ENCODE measurements around the gene SSX2IP. TPM values are rescaled to one million over a fixed set of nuclear protein-coding genes. Genes with fewer than 3 reads are reported as not detected.

Gene SSX2IP
- total RNA-seq, 2 experiments from 2014 or later: 9.4 to 12.3 TPM

DNA sequence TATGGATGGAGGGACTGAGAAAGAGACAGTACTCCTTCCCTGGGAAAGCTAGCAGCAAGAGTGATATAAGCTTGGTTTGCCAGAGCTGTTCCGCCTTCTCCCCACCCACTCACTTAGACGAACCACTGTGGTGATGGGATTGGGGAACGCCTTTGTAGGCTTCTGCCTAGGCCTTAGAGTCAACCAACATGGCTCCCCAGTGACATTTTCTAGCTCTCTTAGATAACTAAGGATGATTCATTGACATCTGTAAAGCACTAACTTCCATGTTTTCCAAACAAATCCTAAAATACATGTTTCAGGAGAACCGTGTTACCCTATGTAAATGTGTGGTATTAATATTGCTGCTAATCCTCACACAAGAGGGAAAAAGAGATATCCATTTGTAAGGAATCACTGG lies 21.6 kb upstream of the SSX2IP start:
- ChIA-PET POLR2A (no interaction called here), CTCF (interaction anchor here (1.1 kb wide), 1 partner anchor 23 kb away, joined by 3 read pairs; no protein-coding TSS in a partner anchor)

DNA sequence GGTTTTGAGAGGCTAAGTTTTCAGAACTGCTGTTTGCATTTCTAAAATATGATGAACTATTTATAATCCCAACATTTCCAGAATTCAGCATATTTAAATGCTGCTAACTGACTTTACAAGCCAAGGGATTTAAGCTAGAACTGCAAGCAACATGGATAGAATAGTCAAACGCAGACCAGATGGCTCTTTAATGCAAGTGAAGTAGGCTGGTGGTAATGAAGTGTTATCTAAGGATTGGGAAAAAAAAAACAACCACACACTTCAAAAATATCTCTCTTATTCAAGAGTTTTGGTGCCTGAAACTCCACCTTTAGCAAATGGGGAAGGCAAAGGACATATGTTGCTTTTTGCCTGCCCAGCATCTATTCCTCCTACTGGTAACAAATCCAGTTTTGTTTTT lies 20.9 kb upstream of the SSX2IP start:
- POLR2A ChIA-PET: no interaction called here
- CTCF ChIA-PET: interaction anchor here (1.1 kb wide), 1 partner anchor 22 kb away, joined by 3 read pairs; no protein-coding TSS in a partner anchor

DNA sequence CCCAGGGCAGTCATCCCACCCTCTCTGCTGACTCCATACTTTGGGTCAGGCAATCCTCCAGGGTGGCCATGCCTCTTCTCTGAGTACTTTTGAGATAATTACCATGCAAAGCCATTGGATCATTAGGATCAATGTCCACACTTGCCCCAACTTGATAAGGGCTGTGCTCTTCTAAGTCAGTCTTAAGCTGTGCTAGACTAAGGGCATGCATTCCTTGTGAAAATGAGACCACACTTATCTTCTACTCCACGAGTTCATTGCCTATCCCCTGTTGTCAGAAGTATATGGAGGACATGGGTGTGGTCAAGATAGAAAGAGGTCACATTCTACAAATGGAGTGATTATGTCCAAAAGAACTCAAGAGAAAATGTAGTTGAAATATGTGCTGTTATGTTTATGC lies 18.9 kb upstream of the SSX2IP start:
- ChIA-PET CTCF (no interaction called here), POLR2A (no interaction called here)

DNA sequence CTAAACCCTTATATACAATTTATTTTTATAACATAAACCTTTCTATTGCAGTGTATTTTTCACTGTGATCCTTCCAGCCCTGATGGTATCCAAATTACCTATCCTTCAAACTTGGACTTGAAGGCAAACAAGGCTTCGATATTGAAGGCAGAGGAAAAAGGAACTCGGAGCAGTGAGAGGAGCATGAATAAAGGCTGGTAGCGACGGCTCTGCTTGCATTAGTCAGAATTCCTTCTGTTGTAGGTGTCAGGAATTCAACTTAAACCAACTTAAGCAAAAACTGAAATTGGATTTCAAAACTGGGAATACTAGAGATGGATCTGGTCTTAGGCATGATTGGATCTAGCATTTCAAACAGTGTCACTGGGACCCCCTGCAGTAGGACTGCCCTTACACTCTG lies 17.8 kb upstream of the SSX2IP start:
- ChIA-PET POLR2A (no interaction called here), CTCF (no interaction called here)

DNA sequence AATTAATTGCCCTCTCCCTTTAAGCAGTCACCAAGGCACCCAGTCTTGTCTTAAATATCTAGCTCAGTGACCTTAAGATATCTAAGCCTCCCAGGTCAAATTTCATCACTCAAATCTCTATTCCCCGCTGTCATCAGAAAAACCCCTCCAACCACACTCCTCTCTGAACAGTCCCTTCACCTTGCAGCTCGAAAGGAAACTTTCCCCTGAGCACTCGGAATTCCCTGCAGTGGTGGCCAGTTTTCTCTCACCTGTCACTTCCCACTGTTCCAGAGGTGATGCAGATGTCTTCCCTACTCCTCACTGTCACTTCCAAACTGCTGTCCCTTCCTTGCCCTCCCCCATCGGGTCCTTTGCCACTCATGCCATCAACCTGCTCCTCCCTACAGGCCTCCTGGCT lies 15.3 kb upstream of the SSX2IP start:
- ChIA-PET CTCF (no interaction called here), POLR2A (no interaction called here)

DNA sequence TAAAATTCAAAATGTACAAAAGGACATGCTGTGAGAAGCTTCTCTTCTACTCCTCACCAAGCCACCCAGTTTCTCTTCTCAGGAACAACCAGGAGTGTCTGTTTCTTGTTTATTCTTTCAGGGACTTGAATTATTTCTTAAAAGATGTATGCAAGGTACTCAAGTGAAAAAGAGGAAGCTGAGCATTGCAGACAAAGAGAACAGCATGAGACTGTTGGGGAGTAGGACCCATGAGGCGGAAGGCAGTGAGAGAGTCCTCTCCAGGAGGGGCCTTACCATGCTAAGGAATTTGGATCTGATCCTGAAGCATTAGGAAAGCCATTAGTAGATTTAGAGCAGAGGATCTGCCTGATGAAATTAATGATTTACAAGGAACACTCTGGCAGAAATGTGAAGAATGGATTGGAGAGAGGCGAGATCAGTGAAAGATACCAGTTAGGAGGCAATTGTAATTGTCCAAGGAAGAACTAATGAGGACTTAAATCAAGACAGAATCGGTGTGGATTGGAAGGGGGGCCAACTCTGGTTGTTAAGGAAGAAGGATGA lies 14.7 kb upstream of the SSX2IP start:
- ChIA-PET CTCF (no interaction called here), POLR2A (no interaction called here)

DNA sequence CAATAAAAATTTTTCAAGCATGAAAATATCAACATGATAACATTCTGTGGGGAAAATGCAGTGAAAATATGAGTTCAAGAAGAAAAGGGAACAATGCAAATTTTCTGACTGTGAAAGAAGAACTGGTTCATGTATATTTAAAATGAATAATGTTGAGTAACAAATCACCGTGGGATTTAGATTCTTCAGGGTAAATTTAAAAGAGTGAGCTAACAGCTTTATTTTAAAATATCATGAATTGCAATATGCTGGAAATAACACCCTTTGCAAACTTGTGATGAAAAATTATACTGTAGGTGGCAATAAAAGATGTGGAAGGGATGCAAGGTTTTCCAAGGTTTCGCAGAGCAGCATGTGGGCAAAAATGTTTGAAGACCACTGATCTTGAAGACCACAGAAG lies 13.2 kb upstream of the SSX2IP start:
- ChIA-PET CTCF (no interaction called here), POLR2A (no interaction called here)

DNA sequence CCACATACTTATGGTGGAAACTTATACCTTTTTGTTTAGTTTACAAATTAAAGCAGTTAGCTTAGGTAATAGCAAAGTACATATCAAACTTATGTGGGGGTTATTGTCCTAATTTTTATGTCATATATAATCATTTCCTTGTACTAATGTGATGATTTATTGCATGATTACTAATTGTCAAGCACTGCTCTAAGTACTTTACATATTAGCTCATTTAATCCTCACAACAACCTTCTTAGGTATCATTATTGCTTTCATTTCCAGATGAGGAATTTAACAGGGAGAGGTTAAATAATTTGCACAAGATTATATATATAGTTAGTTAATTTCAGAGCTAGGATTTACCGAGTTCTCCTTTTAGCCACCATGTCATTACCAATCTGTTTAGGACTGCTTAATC lies 11.9 kb upstream of the SSX2IP start:
- POLR2A ChIA-PET: no interaction called here
- CTCF ChIA-PET: no interaction called here

DNA sequence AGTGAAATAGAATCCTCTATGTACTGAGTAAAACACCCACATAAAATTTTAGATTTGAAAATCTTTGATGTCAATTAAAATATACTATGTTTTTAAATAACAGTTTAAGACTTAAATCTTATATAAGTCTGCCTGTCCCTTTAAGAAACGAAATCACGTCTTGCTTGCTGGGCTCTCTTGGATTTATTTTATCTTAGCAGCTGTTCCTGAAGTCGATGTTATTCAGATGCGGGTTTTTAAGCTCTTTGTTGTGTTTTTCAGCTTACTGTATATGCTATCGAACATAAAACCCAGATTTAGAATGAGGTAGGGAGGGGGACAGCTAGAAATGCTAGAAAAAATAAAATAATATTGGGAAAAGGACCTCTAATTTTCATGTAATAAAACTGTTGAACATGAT lies 11.1 kb upstream of the SSX2IP start:
- ChIA-PET POLR2A (no interaction called here), CTCF (no interaction called here)

DNA sequence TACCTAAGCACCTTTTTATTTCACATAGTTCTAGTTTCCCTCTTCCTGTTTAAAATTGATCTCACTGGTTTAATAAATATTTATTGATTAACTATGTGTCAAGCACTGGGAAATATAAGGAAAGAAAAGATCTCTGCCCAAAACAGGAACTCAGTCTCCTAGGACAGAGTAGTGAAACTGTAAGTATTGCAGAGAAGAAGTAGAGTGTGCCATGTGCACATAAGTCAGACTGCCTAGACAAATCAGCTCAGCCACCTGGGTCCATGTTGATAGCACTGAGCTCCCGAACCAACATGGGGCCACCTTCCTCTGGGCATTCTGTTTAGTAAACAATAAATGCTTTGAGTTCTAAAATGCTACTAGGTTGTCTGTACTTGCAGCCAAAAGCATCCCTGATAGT lies 9.8 kb upstream of the SSX2IP start:
- CTCF ChIA-PET: no interaction called here
- POLR2A ChIA-PET: no interaction called here

DNA sequence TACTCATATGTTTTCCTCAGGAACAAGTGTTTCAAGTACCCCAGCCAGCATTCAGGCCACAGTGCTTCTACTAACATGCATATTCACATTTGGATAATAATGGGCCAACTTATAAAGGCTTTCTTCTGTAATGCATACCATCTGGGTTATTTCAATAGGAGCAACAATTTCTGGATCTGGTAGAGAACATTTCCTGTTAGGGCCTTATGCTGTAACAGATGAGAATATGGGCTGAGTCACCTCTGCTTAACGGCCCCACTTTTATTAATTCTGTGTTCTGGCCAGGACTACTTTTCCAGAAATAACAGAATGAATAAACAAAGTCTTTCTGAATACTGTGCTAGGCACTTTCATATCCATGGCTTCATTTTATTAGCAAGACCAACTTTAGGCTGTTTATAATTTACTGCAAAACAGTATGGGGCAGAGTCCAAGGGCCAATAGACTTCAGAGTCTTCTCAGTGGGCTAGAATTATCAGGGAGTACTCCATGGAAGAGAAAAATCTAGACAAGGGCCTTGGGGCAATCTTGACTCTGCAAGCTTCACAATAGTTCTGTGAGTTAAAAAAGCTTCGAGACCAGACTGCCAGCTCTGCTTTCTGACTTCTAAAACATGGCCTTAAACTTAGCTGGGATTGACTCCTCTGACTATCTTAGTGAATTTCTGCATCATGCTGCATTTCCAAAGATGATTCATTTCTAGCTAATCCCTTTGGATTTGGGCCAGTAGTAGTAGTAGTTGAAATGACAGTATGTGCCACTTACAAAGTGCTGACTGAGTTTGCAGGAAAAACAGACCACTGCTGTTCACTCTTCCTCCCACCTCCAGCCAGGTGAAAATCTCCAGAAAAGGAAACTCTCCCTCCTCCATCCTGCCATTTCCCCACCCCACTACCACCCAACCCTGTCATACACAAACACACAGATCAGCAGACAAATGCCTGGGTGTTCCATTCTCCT lies 8.2 kb upstream of the SSX2IP start:
- ChIA-PET CTCF (no interaction called here), POLR2A (no interaction called here)

DNA sequence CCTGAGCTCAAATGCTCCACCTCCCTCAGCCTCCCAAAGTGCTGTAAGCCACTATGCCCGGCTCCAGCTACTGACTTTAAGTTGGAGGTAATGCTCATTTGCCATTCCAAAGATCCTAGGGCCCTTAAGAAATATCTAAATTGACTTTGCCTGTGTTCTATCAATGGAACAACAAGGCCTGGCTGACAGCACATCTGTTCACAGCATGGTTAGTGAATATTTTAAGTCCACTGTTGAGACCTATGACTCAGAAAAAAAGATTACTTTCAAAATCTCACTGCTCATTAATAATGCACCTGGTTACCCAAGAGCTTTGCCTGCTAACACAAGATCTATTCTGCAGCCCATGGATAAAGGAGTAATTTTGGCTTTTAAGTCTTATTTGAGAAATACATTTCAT lies 3.5 kb upstream of the SSX2IP start:
- ChIA-PET POLR2A (no interaction called here), CTCF (interaction anchor here (1.0 kb wide), 1 partner anchor 78 kb away, joined by 3 read pairs; no protein-coding TSS in a partner anchor)

DNA sequence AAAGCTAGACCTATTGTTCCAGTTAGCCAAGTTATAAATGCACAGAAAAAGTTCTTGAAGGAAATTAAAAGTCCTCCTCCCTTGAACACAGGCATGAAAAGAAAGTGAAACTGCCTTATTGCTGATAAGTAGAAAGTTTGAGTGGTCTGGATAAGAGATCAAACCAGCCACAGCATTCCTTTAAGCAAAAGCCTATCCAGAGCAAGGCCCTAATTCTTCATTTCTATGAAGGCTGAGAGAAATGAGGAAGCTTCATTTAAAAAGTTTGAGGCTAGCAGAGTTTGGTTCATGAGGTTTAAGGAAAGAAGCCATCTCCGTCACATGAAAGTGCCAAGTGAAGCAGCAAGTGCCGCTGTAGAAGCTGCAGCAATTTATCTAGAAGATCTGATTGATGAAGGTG lies 2.7 kb upstream of the SSX2IP start:
- ChIA-PET CTCF (interaction anchor here (1.0 kb wide), 1 partner anchor 79 kb away, joined by 3 read pairs; no protein-coding TSS in a partner anchor), POLR2A (no interaction called here)

DNA sequence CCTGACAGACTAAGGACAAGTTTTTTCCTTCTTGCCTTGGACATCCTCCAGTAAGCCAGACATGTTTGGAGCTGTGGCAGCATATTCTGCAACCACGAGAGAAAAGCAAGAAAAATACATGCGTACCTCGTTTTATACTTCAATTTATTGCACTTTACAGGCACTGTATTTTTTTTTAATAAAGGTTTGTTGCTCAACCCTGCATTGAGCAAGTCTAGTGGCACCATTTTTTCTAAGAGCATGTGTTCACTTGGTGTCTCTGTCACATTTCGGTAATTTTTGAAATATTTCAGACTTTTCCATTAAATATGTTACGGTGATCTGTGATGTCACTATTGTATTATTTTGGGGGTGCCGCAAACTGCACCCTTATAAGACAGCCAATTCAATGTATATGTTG lies 2.1 kb upstream of the SSX2IP start:
- CTCF ChIA-PET: no interaction called here
- POLR2A ChIA-PET: no interaction called here

DNA sequence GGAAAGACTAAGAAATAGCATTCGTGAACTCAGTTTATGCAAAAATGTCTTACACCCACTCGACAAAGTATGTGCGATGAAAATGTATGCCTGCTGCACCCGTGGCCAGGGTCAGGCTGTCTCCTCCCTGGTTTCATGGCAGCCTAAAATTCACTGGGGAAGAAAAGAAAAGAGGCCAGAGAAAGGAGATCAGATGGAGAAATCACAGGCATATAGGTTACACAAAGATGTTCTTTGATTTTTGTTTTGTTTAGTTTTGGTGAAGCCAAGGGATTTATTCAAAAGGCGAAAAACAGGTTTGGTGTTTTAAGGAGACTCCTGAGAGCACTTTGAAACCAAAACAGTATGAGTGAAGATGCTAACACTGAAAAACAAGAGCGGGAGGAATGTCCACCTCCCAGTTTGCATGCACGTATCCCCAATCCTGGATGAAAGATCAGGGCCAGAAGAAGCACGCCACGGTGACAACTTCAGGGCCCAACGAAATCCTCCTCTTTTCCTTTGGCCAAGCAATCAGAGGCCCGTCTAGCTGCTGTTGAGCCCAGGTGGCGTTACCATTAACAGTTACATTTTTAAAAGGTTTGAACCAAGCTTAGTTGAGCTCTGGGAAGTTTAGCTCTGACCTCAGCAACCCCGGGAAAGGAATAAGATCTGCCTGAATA lies 992 bp upstream of the SSX2IP start:
- CTCF ChIA-PET: no interaction called here
- POLR2A ChIA-PET: no interaction called here

DNA sequence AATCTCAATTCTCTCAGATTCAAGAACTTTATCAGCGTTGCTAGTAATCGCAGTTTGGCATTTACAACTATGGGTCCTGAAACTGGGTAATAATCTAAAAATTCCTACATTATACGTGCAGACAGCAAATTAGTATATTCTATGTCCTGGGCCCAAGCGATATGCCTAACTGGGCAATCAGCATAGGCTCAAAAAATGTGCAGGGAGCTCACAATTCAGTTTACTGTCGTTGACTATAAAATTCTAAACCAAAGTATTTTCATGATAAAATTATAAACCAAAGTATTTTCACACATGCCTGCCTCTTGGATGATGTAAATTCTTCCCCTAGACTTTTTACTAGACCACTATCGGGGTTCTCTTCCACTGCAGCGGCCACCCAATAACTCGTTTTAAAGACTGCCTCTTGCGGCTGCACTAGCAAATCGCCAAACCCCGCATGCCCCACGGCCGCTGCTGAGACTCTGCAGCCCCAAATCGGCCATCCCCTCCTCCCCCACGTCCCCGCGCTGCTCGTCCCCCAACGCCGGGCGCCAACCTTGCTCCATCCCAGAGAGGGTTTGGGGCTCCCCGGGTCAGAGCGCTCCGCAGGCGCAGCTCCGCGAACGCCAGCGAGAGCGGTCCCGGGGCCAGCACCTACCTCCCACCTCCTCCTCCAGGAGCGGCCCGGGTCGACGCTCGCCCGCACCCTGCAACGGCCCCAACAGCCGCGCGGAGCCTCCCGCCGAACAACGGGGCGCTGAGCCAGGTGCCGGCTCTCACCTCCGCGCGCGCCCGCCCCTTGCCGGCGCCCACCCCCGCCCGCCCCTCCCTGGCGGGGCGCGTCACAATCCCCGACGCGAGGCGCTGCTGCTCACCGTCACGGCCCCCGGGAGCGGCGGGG lies 506 bp downstream of the SSX2IP start:
- POLR2A ChIA-PET: no interaction called here

DNA sequence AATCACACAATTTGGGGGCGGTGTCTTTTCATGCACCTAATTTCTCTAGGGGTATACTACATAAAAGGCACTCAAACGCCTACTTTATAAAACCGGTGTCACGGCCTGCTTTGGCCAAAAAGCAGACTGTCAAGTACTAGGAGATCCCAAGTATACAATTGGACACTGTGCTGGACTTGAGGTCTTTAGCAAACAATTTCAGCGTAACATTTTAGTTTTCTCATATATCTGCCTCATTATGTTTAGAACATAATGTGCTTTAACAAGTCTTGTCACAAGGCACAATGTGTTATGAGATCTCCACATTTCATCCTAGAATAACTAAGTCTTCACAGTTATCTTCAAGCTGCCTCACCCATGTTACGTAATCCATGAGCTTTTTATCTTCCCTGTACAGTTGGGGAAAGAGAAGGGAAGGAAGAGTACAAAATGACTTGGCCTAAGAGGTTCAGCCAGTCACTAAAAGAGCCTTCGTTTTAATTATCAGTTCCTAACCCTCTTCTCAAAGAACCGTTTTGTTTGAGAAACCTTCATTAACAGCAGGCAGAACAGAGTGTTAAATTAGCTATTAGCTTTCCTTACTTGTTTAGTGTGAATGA lies 1.7 kb downstream of the SSX2IP start:
- ChIA-PET POLR2A (no interaction called here), CTCF (interaction anchor here (1.1 to 1.4 kb wide), 2 partner anchors 23 to 183 kb away, joined by 3 read pairs; partner anchors contain the start of gene SPATA1)

More for the DNA sequence above, 506 bp downstream of the SSX2IP start:
- CTCF ChIA-PET: interaction anchor here (1.1 kb wide), 1 partner anchor 22 kb away, joined by 3 read pairs; no protein-coding TSS in a partner anchor

DNA sequence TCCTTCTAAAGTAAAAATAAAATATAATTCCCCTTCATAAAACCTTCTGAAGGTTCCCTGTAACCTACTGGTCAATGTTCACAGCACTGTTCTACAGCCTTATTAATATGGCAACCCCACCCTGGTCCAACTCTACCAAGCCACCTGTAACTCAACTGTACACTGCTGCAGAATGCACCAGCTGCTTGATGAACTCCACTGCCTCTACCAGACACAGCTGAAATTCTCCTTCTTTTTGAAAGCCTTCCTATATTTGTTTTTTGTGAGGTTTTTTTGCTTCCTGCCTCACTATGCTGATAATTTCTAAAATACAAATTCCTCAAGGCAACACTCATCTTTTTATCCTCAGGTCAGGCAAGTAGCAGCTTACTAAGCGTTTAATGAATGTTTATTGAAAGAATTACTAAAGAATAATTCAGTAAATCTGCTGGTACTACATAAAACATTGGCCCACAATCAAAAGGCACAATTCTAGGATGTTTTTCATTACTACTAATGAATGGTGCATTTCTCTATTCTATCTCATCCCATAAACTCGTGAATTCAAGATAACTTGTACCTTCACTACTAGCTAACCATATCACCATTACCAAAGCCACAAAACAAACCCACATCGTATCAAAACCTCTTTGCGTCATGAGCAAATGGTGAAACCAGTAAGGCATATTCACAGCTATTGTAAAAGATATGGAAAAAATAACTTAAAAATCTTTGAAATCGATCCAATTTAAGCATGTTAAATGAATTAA lies 2.4 kb downstream of the SSX2IP start:
- POLR2A ChIA-PET: no interaction called here
- CTCF ChIA-PET: interaction anchor here (1.4 kb wide), 1 partner anchor 182 kb away, joined by 3 read pairs; the partner anchor contains the start of gene SPATA1

DNA sequence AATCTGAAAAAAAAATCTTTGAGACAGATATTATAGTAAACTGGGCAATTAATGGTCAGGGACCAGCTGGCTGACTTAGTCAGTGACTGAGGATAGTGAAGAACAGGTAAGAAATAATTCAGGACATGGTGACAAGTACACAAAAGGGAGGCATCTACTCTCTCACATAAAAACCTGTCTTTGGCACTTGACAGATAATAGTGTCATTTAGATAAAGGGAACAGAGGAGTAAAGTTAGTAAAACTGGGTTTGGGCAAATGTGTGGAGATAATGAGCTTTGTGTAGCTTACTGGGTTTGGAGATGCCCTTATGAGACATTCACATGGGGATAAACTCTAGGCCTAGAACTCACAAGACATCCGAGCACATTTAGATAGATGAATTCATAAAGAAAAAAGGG lies 4.0 kb downstream of the SSX2IP start:
- ChIA-PET CTCF (no interaction called here), POLR2A (no interaction called here)

Data from activated CD8-positive, alpha-beta memory T cell treated with anti-CD3 and anti-CD28 coated beads for 36 hours (primary cell).